Breast epithelium (tissue), 4 donors: ENCODE data around the gene RNASE7. TPM values are rescaled to one million over a fixed set of nuclear protein-coding genes. Genes with fewer than 3 reads are reported as not detected.

Experiments
- DNase-seq, 2 donors: peaks; one replicate each; pipeline ENCODE4 v3.0.0-alpha.2; 2019; ENCODE audit warnings: low spot score in 2 of 2
- H3K27ac ChIP-seq, 2 donors: fragments of 200-600 bp; sonication (generic) in 1 of 2; one replicate each; pipeline ENCODE4 v1.5.1; 2016 to 2019; ENCODE audit warnings: mild to moderate bottlenecking in 1 of 2
- H3K27me3 ChIP-seq, 2 donors: fragments of 200-600 bp; sonication (generic) in 1 of 2; one replicate each; pipeline versions ENCODE4 v1.5.1 to v1.6.0; 2017 to 2019; ENCODE audit warnings: control low read depth in 1 of 2, mild to moderate bottlenecking in 1 of 2
- H3K36me3 ChIP-seq: fragments of 200-600 bp; one replicate; pipeline ENCODE4 v1.5.1; 2019
- H3K4me1 ChIP-seq, 2 donors: fragments of 200-600 bp; sonication (generic); one replicate each; pipeline ENCODE4 v1.5.1; 2016 to 2019; ENCODE audit warnings: control low read depth in 1 of 2
- H3K4me3 ChIP-seq, 3 donors: fragments of 200-600 bp; sonication (generic); 1 replicate in 2 of 3; 2 replicates in 1 of 3; pipeline ENCODE4 v1.5.1; 2016 to 2019; ENCODE audit warnings: mild to moderate bottlenecking in 3 of 3, moderate library complexity in 2 of 3
- H3K9me3 ChIP-seq, 2 donors: fragments of 200-600 bp; sonication (generic) in 1 of 2; one replicate each; pipeline ENCODE4 v1.5.1; 2016 to 2019; ENCODE audit warnings: control low read depth in 1 of 2
- POLR2A ChIP-seq: fragments of 450-650 bp; IDR thresholded peaks from one replicate; pipeline ENCODE4 v1.6.1; 2016; ENCODE audit warnings: antibody characterized with exemption, mild to moderate bottlenecking, moderate library complexity
- POLR2AphosphoS5 ChIP-seq, 3 donors: sonication (generic); formaldehyde crosslinking; IDR thresholded peaks; one replicate each; pipeline ENCODE4 v1.6.1; 2017; ENCODE audit warnings: antibody characterized with exemption in 3 of 3
- intact Hi-C: fragments of 100-400 bp; cut with DNase I; formaldehyde crosslinking; loops from one replicate; pipeline ENCODE4 v1.15.1; 2023; ENCODE audit warnings: low total_unique reads
- total RNA-seq, 3 donors: library from RNA; depleted of rRNA; stranded (reverse); fragments of >200 nt; gene quantifications; one replicate each; pipeline ENCODE4 v1.1.0, GENCODE V29; 2016
- TF ChIP-seq, protein P1 (sequence below), 3 donors: fragments of 450-650 bp; IDR thresholded peaks; one replicate each; pipeline ENCODE4 v1.5.1; 2016 to 2017; ENCODE audit warnings: antibody characterized with exemption in 3 of 3, mild to moderate bottlenecking in 3 of 3, moderate library complexity in 3 of 3

RNASE7 gene
- total RNA-seq, 3 donors from 2014 or later, result 1.6 to 3.1 TPM; not detected in 1

DNA sequence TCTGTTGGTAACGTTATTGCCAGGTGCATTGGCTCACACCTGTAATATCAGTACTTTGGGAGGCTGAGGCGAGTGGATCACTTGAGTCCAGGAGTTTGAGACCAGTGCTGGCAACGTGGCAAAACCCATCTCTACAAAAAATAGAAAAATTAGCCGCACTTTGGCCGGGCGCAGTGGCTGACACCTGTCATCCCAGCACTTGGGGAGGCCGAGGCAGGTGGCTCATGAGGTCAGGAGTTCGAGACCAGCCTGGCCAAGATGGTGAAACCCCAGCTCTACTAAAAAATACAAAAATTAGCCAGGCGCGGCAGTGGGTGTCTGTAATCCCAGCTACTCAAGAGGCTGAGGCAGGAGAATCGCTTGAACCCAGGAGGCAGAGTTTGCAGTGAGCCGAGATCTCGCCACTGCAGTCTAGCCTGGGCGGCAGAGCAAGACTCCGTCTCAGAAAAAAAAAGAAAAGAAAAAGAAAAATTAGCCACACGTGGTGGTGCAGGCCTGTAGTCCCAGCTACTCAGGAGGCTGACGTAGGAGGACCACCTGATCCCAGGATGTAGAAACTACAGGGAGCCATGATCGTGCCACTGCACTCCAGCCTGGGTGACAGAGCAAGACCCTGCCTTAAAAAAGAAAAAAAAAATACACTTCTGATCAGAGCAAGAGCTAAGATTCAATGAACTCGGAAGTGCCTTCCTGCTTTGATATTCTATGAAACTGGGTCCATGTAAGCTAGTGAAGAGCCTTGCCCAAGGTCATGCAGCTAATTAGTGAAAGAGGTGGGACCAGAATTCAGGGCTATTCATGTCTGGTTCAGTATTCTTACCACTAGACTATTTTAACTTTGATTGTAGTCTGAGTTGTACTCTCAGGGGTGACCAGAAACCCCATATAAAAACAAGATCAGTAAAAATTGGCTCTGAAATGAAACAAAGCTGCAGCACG lies 11.3 kb downstream of the RNASE7 start:
- H3K36me3 ChIP-seq, result no peaks in the 10 kb centered on the region
- DNase-seq, result no peak
- H3K4me3 ChIP-seq, result no peak overlapping the region
- TF ChIP-seq, protein P1, sequence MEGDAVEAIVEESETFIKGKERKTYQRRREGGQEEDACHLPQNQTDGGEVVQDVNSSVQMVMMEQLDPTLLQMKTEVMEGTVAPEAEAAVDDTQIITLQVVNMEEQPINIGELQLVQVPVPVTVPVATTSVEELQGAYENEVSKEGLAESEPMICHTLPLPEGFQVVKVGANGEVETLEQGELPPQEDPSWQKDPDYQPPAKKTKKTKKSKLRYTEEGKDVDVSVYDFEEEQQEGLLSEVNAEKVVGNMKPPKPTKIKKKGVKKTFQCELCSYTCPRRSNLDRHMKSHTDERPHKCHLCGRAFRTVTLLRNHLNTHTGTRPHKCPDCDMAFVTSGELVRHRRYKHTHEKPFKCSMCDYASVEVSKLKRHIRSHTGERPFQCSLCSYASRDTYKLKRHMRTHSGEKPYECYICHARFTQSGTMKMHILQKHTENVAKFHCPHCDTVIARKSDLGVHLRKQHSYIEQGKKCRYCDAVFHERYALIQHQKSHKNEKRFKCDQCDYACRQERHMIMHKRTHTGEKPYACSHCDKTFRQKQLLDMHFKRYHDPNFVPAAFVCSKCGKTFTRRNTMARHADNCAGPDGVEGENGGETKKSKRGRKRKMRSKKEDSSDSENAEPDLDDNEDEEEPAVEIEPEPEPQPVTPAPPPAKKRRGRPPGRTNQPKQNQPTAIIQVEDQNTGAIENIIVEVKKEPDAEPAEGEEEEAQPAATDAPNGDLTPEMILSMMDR (IDR thresholded peaks at IDR 0.05), result no peak
- no peak for TF ChIP-seq POLR2AphosphoS5 (IDR thresholded peaks at IDR 0.05)
- no peak for TF ChIP-seq POLR2A
- H3K27ac ChIP-seq, result no peak overlapping the region
- no peaks in the 10 kb centered on the region for H3K4me1 ChIP-seq
- intact Hi-C loops, result no loop called here
- H3K9me3 ChIP-seq, result no peaks in the 10 kb centered on the region
- no peaks in the 10 kb centered on the region for H3K27me3 ChIP-seq

DNA sequence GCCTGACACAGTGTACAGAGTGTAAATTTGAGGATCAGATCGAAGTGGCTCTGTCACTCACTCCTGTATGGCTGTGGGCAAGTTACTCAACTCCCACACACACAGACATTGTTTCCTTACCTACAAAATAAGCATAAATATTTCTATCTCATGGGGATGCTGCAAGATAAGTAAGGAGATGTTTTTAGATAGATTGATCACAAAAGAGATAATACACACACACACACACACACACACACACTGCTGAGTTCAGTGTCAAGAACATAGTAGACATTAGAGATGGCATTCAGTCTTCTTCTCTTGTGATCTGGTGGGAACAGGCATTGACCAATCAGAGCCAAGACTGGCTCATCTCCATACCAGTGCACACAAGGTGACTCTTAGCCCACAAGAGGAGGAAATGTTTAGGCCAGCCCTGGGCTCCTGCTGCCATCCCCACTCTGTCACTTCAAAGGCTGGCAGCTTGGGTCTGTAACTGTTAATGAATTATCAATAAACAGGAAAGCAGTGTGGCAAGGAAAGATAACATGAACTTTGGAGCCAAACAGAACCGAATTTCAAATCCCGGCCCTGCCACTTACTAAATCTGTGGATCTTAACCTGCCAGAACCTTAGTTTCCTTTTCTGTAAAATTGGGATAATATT lies 12.1 kb downstream of the RNASE7 start:
- Histone ChIP-seq H3K27me3 (no peaks in the 10 kb centered on the region), H3K4me1 (no peaks in the 10 kb centered on the region), H3K36me3 (no peaks in the 10 kb centered on the region), H3K27ac (no peak overlapping the region), H3K9me3 (no peaks in the 10 kb centered on the region), H3K4me3 (no peak overlapping the region)
- TF ChIP-seq POLR2AphosphoS5 (IDR thresholded peaks at IDR 0.05) (no peak), POLR2A (no peak)
- TF ChIP-seq, protein P1 (IDR thresholded peaks at IDR 0.05), result no peak
- intact Hi-C loops, result no loop called here
- no peak for DNase-seq

DNA sequence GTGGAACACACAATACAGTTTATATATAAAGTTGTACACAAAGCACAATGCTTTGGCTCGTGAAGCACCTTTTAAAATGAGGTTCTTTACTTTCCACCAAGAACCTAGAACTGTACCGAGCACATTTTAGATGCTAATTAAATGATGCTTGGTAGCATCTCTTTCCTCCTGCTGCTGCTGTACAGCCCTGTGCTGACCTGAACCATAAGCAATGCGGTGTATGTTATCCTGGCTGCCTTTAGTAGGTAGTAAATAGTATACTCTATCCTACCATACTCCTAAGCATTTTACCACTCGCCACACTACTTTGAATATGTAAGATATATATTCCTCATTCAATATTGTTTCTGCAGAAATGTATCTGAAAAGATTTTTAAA lies 12.6 kb downstream of the RNASE7 start:
- intact Hi-C loops, result no loop called here

DNA sequence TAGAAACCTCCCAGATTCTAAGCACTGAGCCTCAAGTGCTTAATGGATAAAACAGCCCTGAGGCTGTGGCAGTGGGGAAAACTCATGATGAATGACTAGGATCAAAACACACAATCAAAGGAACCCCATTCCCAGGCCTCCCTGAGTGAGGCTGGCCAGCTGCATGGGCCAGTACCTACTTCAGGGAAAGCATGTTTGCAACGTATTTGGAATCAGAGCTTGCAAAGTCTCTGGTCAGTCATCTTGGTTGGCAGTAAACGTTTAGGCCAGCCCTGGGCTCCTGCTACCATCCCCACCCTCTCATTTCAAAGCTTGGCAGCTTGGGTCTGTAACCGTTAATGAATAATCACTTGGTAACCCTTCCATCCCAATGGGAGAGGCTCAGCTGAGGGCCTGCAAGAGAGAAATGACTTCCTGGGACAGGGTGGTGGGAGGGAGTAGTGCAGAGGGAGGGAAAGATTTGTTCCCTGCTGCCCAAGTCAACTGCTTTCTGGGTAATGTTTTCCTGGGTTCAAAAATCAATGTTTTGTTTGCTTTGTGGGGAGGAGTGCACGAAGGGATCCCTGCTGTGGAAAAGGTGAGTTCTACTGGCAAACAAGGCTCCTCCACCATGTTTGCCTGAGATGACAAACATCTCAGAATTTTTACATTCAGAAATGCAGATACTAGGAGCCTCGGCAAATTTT lies 13.4 kb downstream of the RNASE7 start:
- Histone ChIP-seq H3K9me3 (no peaks in the 10 kb centered on the region), H3K36me3 (no peaks in the 10 kb centered on the region), H3K27me3 (no peaks in the 10 kb centered on the region), H3K4me1 (no peaks in the 10 kb centered on the region), H3K4me3 (no peak overlapping the region), H3K27ac (no peak overlapping the region)
- DNase-seq, result no peak
- no peak for TF ChIP-seq POLR2AphosphoS5 (IDR thresholded peaks at IDR 0.05)
- TF ChIP-seq, protein P1 (IDR thresholded peaks at IDR 0.05), result no peak
- no peak for TF ChIP-seq POLR2A
- intact Hi-C loops, result no loop called here

More for the DNA sequence above, 12.6 kb downstream of the RNASE7 start:
- Histone ChIP-seq H3K9me3 (no peaks in the 10 kb centered on the region), H3K27me3 (no peaks in the 10 kb centered on the region), H3K4me3 (no peak overlapping the region), H3K36me3 (no peaks in the 10 kb centered on the region), H3K27ac (no peak overlapping the region), H3K4me1 (no peaks in the 10 kb centered on the region)
- DNase-seq, result no peak
- TF ChIP-seq POLR2A (no peak), POLR2AphosphoS5 (IDR thresholded peaks at IDR 0.05) (no peak)
- TF ChIP-seq, protein P1 (IDR thresholded peaks at IDR 0.05), result no peak
